ENCODE results near the gene CDH23. TPM values are rescaled to one million over a fixed set of nuclear protein-coding genes. Genes with fewer than 3 reads are reported as not detected.

Gene CDH23
- total RNA-seq, 4 donors from 2014 or later: 13.8 to 20.1 (median 17.3) TPM

GRCh38 chr10:71763352-71764127 lies 366.8 kb downstream of the CDH23 start:
- H3K36me3 ChIP-seq: peaks cover 0 to 48% (median 0%) of the 10 kb centered on the region in 3 donors
- no peaks in the 10 kb centered on the region for H3K27me3 ChIP-seq
- peak overlapping the region in 3 of 4 donors; percentile 96 to 98 (median 98) for H3K27ac ChIP-seq
- WGBS, 2 donors: 55 to 69% methylated on average over 11 of the region's 11 CpGs
- no peak for DNase-seq (ENCODE audit: low spot score in 2 of 2)
- TF ChIP-seq POLR2A (IDR thresholded peaks at IDR 0.05): no peak
- no peak for TF ChIP-seq EP300 (IDR thresholded peaks at IDR 0.05)
- TF ChIP-seq CTCF (IDR thresholded peaks at IDR 0.05): no peak
- no peak overlapping the region for H3K4me3 ChIP-seq
- no peaks in the 10 kb centered on the region for H3K9me3 ChIP-seq
- peaks cover 5 to 91% (median 67%) of the 10 kb centered on the region in 4 donors for H3K4me1 ChIP-seq

GRCh38 chr10:71765176-71765904 lies 368.6 kb downstream of the CDH23 start:
- Histone ChIP-seq H3K4me1 (peaks cover 7 to 100% (median 82%) of the 10 kb centered on the region in 4 donors), H3K36me3 (peaks cover 0 to 36% (median 0%) of the 10 kb centered on the region in 3 donors), H3K27me3 (no peaks in the 10 kb centered on the region), H3K4me3 (no peak overlapping the region), H3K27ac (peak overlapping the region; percentile 57 to 98 (median 97)), H3K9me3 (no peaks in the 10 kb centered on the region)
- no peak for TF ChIP-seq POLR2A (IDR thresholded peaks at IDR 0.05)
- TF ChIP-seq EP300 (IDR thresholded peaks at IDR 0.05): no peak
- no peak for TF ChIP-seq CTCF (IDR thresholded peaks at IDR 0.05)
- 50 to 55% methylated on average over 8 of the region's 8 CpGs for WGBS, 2 donors
- DNase-seq (ENCODE audit: low spot score in 2 of 2): no peak

DNA sequence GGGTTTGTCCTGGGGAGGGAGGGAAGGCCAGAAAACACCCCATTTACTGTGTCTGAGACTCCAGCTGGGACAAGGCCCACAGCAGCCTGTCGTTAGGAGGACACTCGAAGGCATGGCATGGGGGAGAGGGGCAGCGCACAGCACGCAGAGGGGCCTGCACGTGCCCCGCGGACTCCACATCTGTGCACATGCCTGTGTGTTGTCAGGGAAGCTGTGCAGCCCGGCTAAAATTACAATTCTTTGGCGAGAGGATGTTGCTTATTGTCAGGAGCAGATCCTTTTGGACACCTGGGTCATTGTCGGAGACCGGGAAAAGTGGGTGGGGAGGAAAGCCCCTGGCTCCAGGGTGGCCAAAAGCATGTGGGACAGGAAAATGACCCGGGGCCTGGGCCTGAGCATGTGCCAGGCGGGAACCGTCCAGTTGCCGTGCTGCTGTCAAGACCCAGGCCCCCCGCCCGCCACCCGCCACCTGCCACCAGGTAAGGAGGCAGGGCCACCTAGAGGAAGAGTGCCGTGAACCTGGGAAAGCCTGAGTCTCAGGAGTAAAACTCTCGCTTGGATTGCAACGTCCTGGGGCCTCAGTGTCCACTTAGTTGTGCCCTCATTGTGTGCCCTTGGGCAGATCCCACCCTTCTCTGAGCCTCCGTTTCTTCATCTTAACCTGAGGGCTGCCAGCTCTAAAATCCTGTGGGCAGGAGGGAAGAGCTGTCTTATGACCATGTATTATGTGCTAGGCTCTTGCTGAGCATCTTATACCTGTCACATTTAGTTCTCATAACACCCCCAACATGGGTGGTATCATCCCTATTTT lies 369.4 kb downstream of the CDH23 start:
- 76 to 83% methylated on average over 15 to 21 of the region's 22 CpGs for WGBS, 2 donors
- Histone ChIP-seq H3K36me3 (peaks cover 0 to 29% (median 0%) of the 10 kb centered on the region in 3 donors), H3K9me3 (no peaks in the 10 kb centered on the region), H3K4me1 (peaks cover 7 to 100% (median 85%) of the 10 kb centered on the region in 4 donors), H3K27ac (peak overlapping the region; percentile 88 to 98 (median 97)), H3K27me3 (no peaks in the 10 kb centered on the region), H3K4me3 (no peak overlapping the region)
- no peak for TF ChIP-seq POLR2A (IDR thresholded peaks at IDR 0.05)
- TF ChIP-seq EP300 (IDR thresholded peaks at IDR 0.05): peak in 1 of 2 donors; percentile 8
- TF ChIP-seq CTCF (IDR thresholded peaks at IDR 0.05): no peak
- DNase-seq (ENCODE audit: low spot score in 2 of 2): no peak

DNA sequence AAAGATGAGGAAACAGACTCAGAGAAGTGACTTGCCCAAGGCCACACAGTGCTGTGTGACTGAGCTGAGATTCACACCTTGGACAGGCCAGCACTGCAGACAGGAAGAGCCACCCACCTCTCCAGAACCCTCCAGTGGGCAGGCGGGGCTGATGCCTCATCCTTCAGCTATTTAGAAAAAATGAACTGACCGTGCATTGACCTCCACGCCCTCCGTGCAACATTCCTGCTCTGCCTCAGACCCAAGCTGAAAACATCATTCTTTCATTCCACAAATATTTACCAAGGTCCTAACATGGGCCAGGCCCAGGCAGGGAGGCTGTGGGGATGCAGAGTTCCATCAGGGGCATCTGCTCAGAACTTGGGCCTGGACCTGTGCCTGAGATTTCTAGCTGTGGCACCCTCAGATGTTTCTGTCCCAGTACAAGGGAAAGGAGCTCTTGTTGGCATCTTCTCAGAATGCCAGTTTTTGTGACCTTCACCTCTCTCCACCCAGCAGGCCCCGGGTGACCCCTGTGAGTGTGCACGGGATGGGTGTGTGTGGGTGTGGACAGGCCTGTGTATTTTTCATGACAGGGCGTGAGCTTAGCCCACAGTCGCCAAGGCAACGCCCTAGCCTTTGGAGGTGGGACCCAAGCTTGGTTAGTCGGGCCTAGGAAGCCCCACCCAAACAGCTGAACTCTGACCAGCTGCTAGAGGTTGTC lies 370.1 kb downstream of the CDH23 start:
- H3K27me3 ChIP-seq: no peaks in the 10 kb centered on the region
- 11 to 22% methylated on average over 9 to 10 of the region's 10 CpGs for WGBS, 2 donors

More for the DNA sequence above, 370.1 kb downstream of the CDH23 start:
- no peaks in the 10 kb centered on the region for H3K9me3 ChIP-seq
- peak overlapping the region in 2 of 4 donors; percentile 16 to 21 for H3K4me3 ChIP-seq
- DNase-seq (ENCODE audit: low spot score in 2 of 2): peak; percentile 71 to 77
- H3K4me1 ChIP-seq: peaks cover 7 to 100% (median 89%) of the 10 kb centered on the region in 4 donors
- peak overlapping the region; percentile 88 to 98 (median 97) for H3K27ac ChIP-seq
- peaks cover 0 to 21% (median 0%) of the 10 kb centered on the region in 3 donors for H3K36me3 ChIP-seq
- peak in 1 of 2 donors; percentile 10 for TF ChIP-seq POLR2A (IDR thresholded peaks at IDR 0.05)
- TF ChIP-seq CTCF (IDR thresholded peaks at IDR 0.05): peak in 1 of 5 experiments; percentile 12
- TF ChIP-seq EP300 (IDR thresholded peaks at IDR 0.05): peak; percentile 64 to 90
